HepG2 (cell line): ENCODE measurements around the gene PDHX. TPM values are rescaled to one million over a fixed set of nuclear protein-coding genes. Genes with fewer than 3 reads are reported as not detected.

Source experiments
- ATAC-seq: fragments of 200-7000 bp; cut with Tn5 transposase; 3 replicates; pipeline ENCODE4 v1.9.1; 2020; ENCODE audit warnings: mild to moderate bottlenecking, moderate library complexity
- BruUV-seq: library from RNA; stranded (reverse); fragments of 400-500 nt; replicated peaks from 2 replicates; lab custom pipeline; 2021; lab: Mats Ljungman, UMichigan
- CTCF ChIA-PET: fragments of 300-600 bp; formaldehyde crosslinking; extraction: SDS; loops from one replicate; lab custom pipeline; 2021; ENCODE audit warnings: low total read pairs, inconsistent platforms, low intra/inter-chr PET ratio; lab: Yijun Ruan, JAX
- POLR2A ChIA-PET: fragments of 350-600 bp; sonication (Branson Sonifier 250); formaldehyde crosslinking; loops from one replicate; lab custom pipeline; 2020; ENCODE audit warnings: antibody characterized with exemption, inconsistent platforms; lab: Yijun Ruan, JAX
- DNase-seq: peaks from one replicate; pipeline ENCODE4 v3.0.0-alpha.2; 2015; ENCODE audit warnings: low spot score
- FAIRE-seq: peaks from 3 replicates; lab custom pipeline; 2011; peaks lifted over from hg19 to GRCh38; lab: Jason Lieb, UNC
- H2AFZ ChIP-seq: one replicate; pipeline ENCODE4 v1.6.1; 2011; ENCODE audit warnings: low read length, inconsistent platforms
- H3K27ac ChIP-seq: fragments of 300-600 bp; 3 replicates; pipeline ENCODE4 v1.8.0; 2011; ENCODE audit warnings: mixed run types, mild to moderate bottlenecking, mixed read lengths, low read length, inconsistent platforms; ENCODE audit not compliant: insufficient read depth; ENCODE audit errors: extremely low read length
- H3K27me3 ChIP-seq, 2 experiments: fragments of 200-600 bp in 1 of 2; 2 replicates in 1 of 2; 3 replicates in 1 of 2; pipeline versions ENCODE4 v1.6.0 to v1.8.0; 2011; ENCODE audit warnings: low read length in 2 of 2, mild to moderate bottlenecking in 2 of 2, moderate library complexity in 2 of 2, inconsistent platforms in 1 of 2; ENCODE audit not compliant: insufficient read depth in 2 of 2, control insufficient read depth in 1 of 2
- H3K36me3 ChIP-seq, 2 experiments: fragments of 200-600 bp in 1 of 2; replicated peaks in 1 of 2; 2 replicates in 1 of 2; 3 replicates in 1 of 2; pipeline versions ENCODE4 v1.5.1 to v1.8.0; 2011; ENCODE audit warnings: low read length in 2 of 2, inconsistent platforms in 1 of 2; ENCODE audit not compliant: insufficient read depth in 2 of 2, control insufficient read depth in 1 of 2
- H3K4me1 ChIP-seq: 2 replicates; pipeline ENCODE4 v1.5.1; 2012; ENCODE audit warnings: low read length, inconsistent platforms; ENCODE audit not compliant: insufficient read depth
- H3K4me2 ChIP-seq: 2 replicates; pipeline ENCODE4 v1.6.0; 2011; ENCODE audit warnings: low read depth, low read length, inconsistent platforms
- H3K4me3 ChIP-seq, 3 experiments: fragments of 200-600 bp in 1 of 3; sonication (generic), shearing (Covaris generic) in 1 of 3; replicated peaks in 1 of 3; 2 replicates each; pipeline ENCODE4 v1.5.1; 2011 to 2016; ENCODE audit warnings: low read length in 3 of 3, inconsistent platforms in 2 of 3, low read depth in 2 of 3, mild to moderate bottlenecking in 2 of 3, control low read depth in 1 of 3, mixed read lengths in 1 of 3; ENCODE audit not compliant: insufficient read depth in 1 of 3
- H3K79me2 ChIP-seq: one replicate; pipeline ENCODE4 v1.6.1; 2011; ENCODE audit warnings: low read length, inconsistent platforms; ENCODE audit not compliant: insufficient read depth
- H3K9ac ChIP-seq: 2 replicates; pipeline ENCODE4 v1.6.0; 2011; ENCODE audit warnings: mild to moderate bottlenecking, low read depth, low read length, inconsistent platforms; ENCODE audit not compliant: insufficient read depth
- H3K9me3 ChIP-seq: 2 replicates; pipeline ENCODE4 v1.5.1; 2012; ENCODE audit warnings: mild to moderate bottlenecking, low read length
- H4K20me1 ChIP-seq: 2 replicates; pipeline ENCODE4 v1.6.0; 2011; ENCODE audit warnings: inconsistent platforms, mild to moderate bottlenecking, low read length, moderate library complexity; ENCODE audit not compliant: insufficient read depth
- CREM ChIP-seq, 2 experiments: sonication (generic) in 1 of 2; formaldehyde crosslinking in 1 of 2; IDR thresholded peaks; 2 replicates each; pipeline versions ENCODE4 v1.4.0 to v1.6.1; 2016 to 2020; ENCODE audit warnings: antibody characterized with exemption in 1 of 2, mild to moderate bottlenecking in 1 of 2, missing genetic modification reagents in 1 of 2
- MED1 ChIP-seq: sonication (generic); formaldehyde crosslinking; IDR thresholded peaks from 2 replicates; pipeline ENCODE4 v1.4.0; 2020; ENCODE audit warnings: missing genetic modification reagents
- MTA1 ChIP-seq: sonication (generic); formaldehyde crosslinking; IDR thresholded peaks from 2 replicates; pipeline ENCODE4 v1.4.0; 2020; ENCODE audit warnings: missing genetic modification reagents, mild to moderate bottlenecking, borderline replicate concordance
- MYC ChIP-seq: sonication (generic); formaldehyde crosslinking; IDR thresholded peaks from 2 replicates; pipeline ENCODE4 v1.9.0; 2021; ENCODE audit warnings: missing genetic modification reagents, borderline replicate concordance
- NFKBIZ ChIP-seq: IDR thresholded peaks from 2 replicates; pipeline ENCODE4 v1.6.1; 2018; ENCODE audit warnings: missing genetic modification reagents, missing compliant biosample characterization
- PITX1 ChIP-seq: sonication (generic); formaldehyde crosslinking; IDR thresholded peaks from 2 replicates; pipeline ENCODE4 v1.5.1; 2020; ENCODE audit warnings: mild to moderate bottlenecking, missing genetic modification reagents
- PRPF4 ChIP-seq: fragments of 200-400 bp; formaldehyde crosslinking; IDR thresholded peaks from 2 replicates; pipeline ENCODE4 v1.6.1; 2016; ENCODE audit warnings: low read length, low read depth; ENCODE audit not compliant: poor library complexity, severe bottlenecking
- TCF12 ChIP-seq, 2 experiments: fragments of 450-650 bp in 1 of 2; sonication (generic) in 1 of 2; formaldehyde crosslinking in 1 of 2; IDR thresholded peaks; 2 replicates each; pipeline versions ENCODE4 v1.6.1 to v1.8.0; 2017 to 2022; ENCODE audit warnings: antibody characterized with exemption in 1 of 2, mild to moderate bottlenecking in 1 of 2, missing genetic modification reagents in 1 of 2, moderate library complexity in 1 of 2
- ZBTB42 ChIP-seq: sonication (generic); formaldehyde crosslinking; IDR thresholded peaks from 2 replicates; pipeline ENCODE4 v1.5.0; 2020; ENCODE audit warnings: mild to moderate bottlenecking, missing genetic modification reagents
- ZMYM3 ChIP-seq: sonication (generic); formaldehyde crosslinking; IDR thresholded peaks from 2 replicates; pipeline ENCODE4 v1.5.1; 2020; ENCODE audit warnings: mild to moderate bottlenecking, missing genetic modification reagents
- ZNF121 ChIP-seq: sonication (generic); formaldehyde crosslinking; IDR thresholded peaks from 2 replicates; pipeline ENCODE4 v1.5.0; 2020; ENCODE audit warnings: mild to moderate bottlenecking, missing genetic modification reagents
- ZNF282 ChIP-seq: fragments of 450-650 bp; IDR thresholded peaks from 2 replicates; pipeline ENCODE4 v1.6.1; 2018; ENCODE audit not compliant: partially characterized antibody
- ZSCAN25 ChIP-seq: sonication (generic); formaldehyde crosslinking; IDR thresholded peaks from 2 replicates; pipeline ENCODE4 v1.8.0; 2022; ENCODE audit warnings: mild to moderate bottlenecking, missing genetic modification reagents
- WGBS: methylation state at CpG from one replicate; pipeline ENCODE4 v1.1.6; 2017; ENCODE audit warnings: low lambda C conversion rate; 5-methylcytosine and 5-hydroxymethylcytosine counted together
- in situ Hi-C: cut with HindIII; loops from 2 replicates; pipeline ENCODE4 v1.10.0; 2017; ENCODE audit warnings: low pct_unique_long_range_greater_than_20kb; ENCODE audit not compliant: extremely low pct_ligation_motif_present
- intact Hi-C: fragments of 100-400 bp; cut with micrococcal nuclease; formaldehyde crosslinking; loops from one replicate; pipeline ENCODE4 v1.10.0; 2022; ENCODE audit not compliant: unreplicated experiment
- polyA plus RNA-seq, 8 experiments: library from polyadenylated mRNA; depleted of rRNA in 3 of 8; stranded (reverse) in 7 of 8; unstranded in 1 of 8; fragments of >200 nt; fragmentation: Illumina TruSeq in 4 of 8; extraction: Trizol in 4 of 8; gene quantifications; 2 replicates each; pipeline versions ENCODE4 v1.2.1 to v1.2.3, GENCODE V29; 2011 to 2016; ENCODE audit warnings: low read depth in 4 of 8, missing spikeins in 1 of 8, mixed read lengths in 1 of 8; ENCODE audit not compliant: insufficient read depth in 1 of 8
- total RNA-seq, 5 experiments: library from RNA; depleted of rRNA; stranded (reverse); fragments of >200 nt; fragmentation: Illumina TruSeq; extraction: Trizol; gene quantifications; 2 replicates each; pipeline ENCODE4 v1.2.3, GENCODE V29; 2016; ENCODE audit warnings: low read depth in 1 of 5

Gene PDHX
- total and polyA plus RNA-seq, 2 of the 13 experiments (the other 11 are each of a cell fraction or from before 2014, with no cell fraction given), result 41.0 to 73.8 TPM

DNA sequence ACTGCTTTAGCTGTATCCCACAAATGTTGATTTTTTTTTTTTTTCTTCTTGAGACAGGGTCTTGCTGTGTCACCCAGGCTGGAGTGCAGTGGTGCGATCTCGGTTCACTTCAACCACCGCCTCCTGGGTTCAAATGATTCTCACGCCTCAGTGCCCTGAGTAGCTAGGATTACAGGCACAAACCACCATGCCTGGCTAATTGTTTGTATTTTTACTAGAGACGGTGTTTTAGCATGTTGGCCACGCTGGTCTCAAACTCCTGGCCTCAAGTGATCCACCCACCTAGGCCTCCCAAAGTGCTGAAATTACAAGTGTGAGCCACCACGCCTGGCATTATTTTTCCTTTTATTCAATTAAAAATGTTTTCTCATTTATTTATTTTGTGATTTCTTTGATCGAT lies 55.9 kb downstream of the PDHX start:
- H3K27me3 ChIP-seq, result no peaks in the 10 kb centered on the region
- ATAC-seq, result no peak
- POLR2A ChIA-PET, result no interaction called here
- TF ChIP-seq CREM (IDR thresholded peaks at IDR 0.05) (no peak), CREM (CRISPR knock-in tag; IDR thresholded peaks at IDR 0.05) (no peak), MED1 (CRISPR knock-in tag) (no peak)
- TF ChIP-seq, all 625 proteins: peak for 0
- DNase-seq (no peak), FAIRE-seq (no peak)
- Histone ChIP-seq H3K4me1 (peaks cover 23% of the 10 kb centered on the region), H3K79me2 (no peaks in the 10 kb centered on the region), H2AFZ (no peak overlapping the region), H3K4me2 (no peak overlapping the region), H3K36me3 (peaks cover 3 to 72% of the 10 kb centered on the region in 2 experiments), H4K20me1 (no peaks in the 10 kb centered on the region), H3K27ac (no peak overlapping the region), H3K4me3 (no peak overlapping the region), H3K9me3 (no peaks in the 10 kb centered on the region), H3K9ac (no peak overlapping the region)
- CTCF ChIA-PET, result no interaction called here
- no TSS peak for BruUV-seq
- in situ Hi-C loops, result no loop called here
- intact Hi-C loops, result no loop called here
- WGBS, result 99% methylated on average over 8 of the region's 8 CpGs

DNA sequence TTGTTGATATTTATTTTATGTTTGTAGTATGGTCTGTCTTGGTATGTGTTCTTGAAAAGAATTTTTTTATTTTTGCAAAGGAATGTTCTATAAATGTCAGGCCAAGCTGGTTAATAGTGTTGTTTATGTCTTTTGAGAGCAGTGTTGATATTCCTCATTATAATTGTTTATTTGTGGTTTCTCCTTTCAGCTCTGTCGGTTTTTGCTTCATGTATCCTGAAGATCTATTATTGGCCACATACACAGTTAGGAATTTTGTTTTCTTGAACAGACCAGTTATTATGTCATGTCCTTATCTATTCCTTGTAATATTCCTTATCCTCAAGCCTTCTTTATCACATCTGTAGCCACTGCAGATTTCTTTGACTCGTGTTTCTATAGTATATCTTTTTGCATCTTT lies 56.5 kb downstream of the PDHX start:
- peaks cover 3 to 73% of the 10 kb centered on the region in 2 experiments for H3K36me3 ChIP-seq
- H3K9ac ChIP-seq, result no peak overlapping the region
- intact Hi-C loops (no loop called here), in situ Hi-C loops (no loop called here)
- 97% methylated on average over 2 of the region's 2 CpGs for WGBS
- H4K20me1 ChIP-seq, result no peaks in the 10 kb centered on the region
- no peak overlapping the region for H2AFZ ChIP-seq
- no peak overlapping the region for H3K4me3 ChIP-seq
- H3K9me3 ChIP-seq, result no peaks in the 10 kb centered on the region
- no TSS peak for BruUV-seq
- H3K27me3 ChIP-seq, result no peaks in the 10 kb centered on the region
- CTCF ChIA-PET, result no interaction called here
- H3K79me2 ChIP-seq, result no peaks in the 10 kb centered on the region
- no peak for ATAC-seq
- no peak for TF ChIP-seq MTA1 (CRISPR knock-in tag)
- TF ChIP-seq NFKBIZ (CRISPR knock-in tag), result no peak
- no peak for TF ChIP-seq PITX1 (CRISPR knock-in tag)
- TF ChIP-seq ZNF282, result no peak
- no peak for TF ChIP-seq ZMYM3 (CRISPR knock-in tag)
- no peak for TF ChIP-seq ZNF121 (CRISPR knock-in tag)
- no peak for TF ChIP-seq ZBTB42 (CRISPR knock-in tag)
- no peak for TF ChIP-seq TCF12 (IDR thresholded peaks at IDR 0.05)
- no peak for TF ChIP-seq TCF12 (CRISPR knock-in tag; IDR thresholded peaks at IDR 0.05)
- TF ChIP-seq MYC (CRISPR knock-in tag), result no peak
- TF ChIP-seq PRPF4, result no peak
- TF ChIP-seq ZSCAN25 (CRISPR knock-in tag), result no peak
- no peak overlapping the region for H3K4me2 ChIP-seq
- no peak for DNase-seq
- POLR2A ChIA-PET, result no interaction called here
- no peak for FAIRE-seq
- H3K27ac ChIP-seq, result no peak overlapping the region
- H3K4me1 ChIP-seq, result peaks cover 23% of the 10 kb centered on the region
